Measurements from ENCODE around the gene THUMPD1.
"Not testable (repeated sequence)": the region's sequence is repeated elsewhere in the genome, so short reads cannot be mapped to it uniquely, and the experiment has no call there.

THUMPD1 gene

DNA sequence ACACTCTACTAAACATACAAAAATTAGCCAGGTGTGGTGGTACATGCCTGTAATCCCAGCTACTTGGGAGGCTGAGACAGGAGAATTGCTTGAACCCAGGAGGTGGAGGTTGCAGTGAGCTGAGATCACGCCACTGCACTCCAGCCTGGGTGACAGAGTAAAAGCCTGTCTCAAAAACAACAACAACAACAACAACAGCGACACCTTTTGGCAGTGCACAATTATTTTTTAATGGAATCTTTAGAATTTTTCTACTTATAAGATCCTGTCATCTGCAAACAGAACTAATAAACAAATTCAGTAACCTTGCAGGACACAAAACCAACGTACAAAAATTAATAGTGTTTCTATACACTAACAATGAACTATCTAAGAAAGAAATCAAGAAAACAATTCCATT, 33.5 kb downstream of the THUMPD1 start:
- H4K20me1 ChIP-seq (ENCODE audit: insufficient read depth, low read length, poor library complexity, severe bottlenecking); H3K79me2 ChIP-seq (ENCODE audit: insufficient read depth, low read length); H3K4me2 ChIP-seq (ENCODE audit: low read depth, low read length, poor library complexity, severe bottlenecking); H3K9ac ChIP-seq (ENCODE audit: low read depth, low read length, poor library complexity, severe bottlenecking); H3K9me3 ChIP-seq (ENCODE audit: insufficient read depth, low read depth, low read length); H3K4me1 ChIP-seq (ENCODE audit: insufficient read depth, low read length, poor library complexity, severe bottlenecking); H3K4me3 ChIP-seq (ENCODE audit: low read length, poor library complexity, severe bottlenecking); H3K27me3 ChIP-seq (ENCODE audit: insufficient read depth, low read length, poor library complexity, severe bottlenecking); H3K36me3 ChIP-seq (ENCODE audit: insufficient read depth, low read length); H3K9me2 ChIP-seq (replicated peaks; ENCODE audit: low read depth, low read length); H2AFZ ChIP-seq (ENCODE audit: low read length); H3F3A ChIP-seq (ENCODE audit: low read depth): not testable (repeated sequence)
- TF ChIP-seq CTCF (conservative IDR thresholded peaks at IDR 0.05; ENCODE audit: low read length), result peak; percentile 57

DNA sequence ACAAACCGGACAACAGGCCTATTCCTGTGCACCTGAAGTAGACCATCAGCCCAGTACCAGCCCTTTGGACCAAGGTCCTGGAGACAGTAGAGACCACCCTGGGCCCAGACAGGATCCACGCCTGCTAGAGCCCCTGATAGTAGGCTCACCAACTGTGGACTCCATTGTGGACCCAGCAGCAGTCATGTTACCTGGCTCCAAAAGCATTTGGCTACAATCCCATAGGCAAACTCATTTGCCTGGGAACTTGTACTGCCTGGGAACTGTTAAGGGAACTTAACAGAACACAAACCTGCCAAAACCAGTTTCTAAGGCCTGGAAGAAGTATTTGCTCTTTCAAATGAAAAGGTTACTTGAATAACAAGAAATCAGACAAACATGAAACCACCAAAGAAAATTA, 34.2 kb downstream of the THUMPD1 start:
- H3K36me3 ChIP-seq (ENCODE audit: insufficient read depth, low read length), result no peaks in the 10 kb centered on the region
- H4K20me1 ChIP-seq (ENCODE audit: insufficient read depth, low read length, poor library complexity, severe bottlenecking), result no peaks in the 10 kb centered on the region
- H3K4me2 ChIP-seq (ENCODE audit: low read depth, low read length, poor library complexity, severe bottlenecking), result no peak overlapping the region
- H3K9me2 ChIP-seq (replicated peaks; ENCODE audit: low read depth, low read length), result no peaks in the 10 kb centered on the region
- TF ChIP-seq CTCF (conservative IDR thresholded peaks at IDR 0.05; ENCODE audit: low read length) (no peak), EZH2phosphoT487 (IDR thresholded peaks at IDR 0.05; ENCODE audit: borderline replicate concordance) (no peak)
- no peaks in the 10 kb centered on the region for H3K79me2 ChIP-seq (ENCODE audit: insufficient read depth, low read length)
- no peaks in the 10 kb centered on the region for H3K9me3 ChIP-seq (ENCODE audit: insufficient read depth, low read depth, low read length)
- H3K4me3 ChIP-seq (ENCODE audit: low read length, poor library complexity, severe bottlenecking), result no peak overlapping the region
- no peak overlapping the region for H2AFZ ChIP-seq (ENCODE audit: low read length)
- no peak overlapping the region for H3K9ac ChIP-seq (ENCODE audit: low read depth, low read length, poor library complexity, severe bottlenecking)
- H3K27me3 ChIP-seq (ENCODE audit: insufficient read depth, low read length, poor library complexity, severe bottlenecking), result no peaks in the 10 kb centered on the region
- H3K4me1 ChIP-seq (ENCODE audit: insufficient read depth, low read length, poor library complexity, severe bottlenecking), result no peaks in the 10 kb centered on the region
- H3F3A ChIP-seq (ENCODE audit: low read depth), result no peaks in the 10 kb centered on the region

- H3K9ac ChIP-seq (ENCODE audit: low read depth, low read length, poor library complexity, severe bottlenecking); H2AFZ ChIP-seq (ENCODE audit: low read length); H3K4me2 ChIP-seq (ENCODE audit: low read depth, low read length, poor library complexity, severe bottlenecking); H3K79me2 ChIP-seq (ENCODE audit: insufficient read depth, low read length); H4K20me1 ChIP-seq (ENCODE audit: insufficient read depth, low read length, poor library complexity, severe bottlenecking); H3K4me3 ChIP-seq (ENCODE audit: low read length, poor library complexity, severe bottlenecking); H3K4me1 ChIP-seq (ENCODE audit: insufficient read depth, low read length, poor library complexity, severe bottlenecking); H3F3A ChIP-seq (ENCODE audit: low read depth); H3K27me3 ChIP-seq (ENCODE audit: insufficient read depth, low read length, poor library complexity, severe bottlenecking); H3K9me3 ChIP-seq (ENCODE audit: insufficient read depth, low read depth, low read length); H3K9me2 ChIP-seq (replicated peaks; ENCODE audit: low read depth, low read length); H3K36me3 ChIP-seq (ENCODE audit: insufficient read depth, low read length): not testable (repeated sequence)
These were observed 35.6 kb downstream of the THUMPD1 start for GRCh38 chr16:20705972-20706371.

DNA sequence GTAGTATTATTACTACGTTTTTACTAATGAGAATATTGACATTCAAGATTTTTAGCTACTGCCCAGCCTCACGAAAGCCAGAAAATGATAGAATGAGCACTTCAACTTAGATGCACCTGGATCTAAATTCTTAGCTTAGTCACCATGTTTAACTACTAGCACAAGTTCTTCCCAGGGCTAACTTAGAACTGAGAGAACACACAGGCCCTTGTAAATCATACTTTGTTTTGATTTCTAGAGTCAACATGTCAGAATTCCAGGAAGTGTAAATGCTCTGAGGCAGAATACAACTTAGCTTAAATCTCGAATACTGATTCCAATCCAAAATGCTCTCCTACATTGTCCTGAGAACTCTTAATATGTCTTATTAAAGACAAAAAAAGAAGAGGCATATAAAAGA, 37.3 kb downstream of the THUMPD1 start:
- Histone ChIP-seq H3K36me3 (ENCODE audit: insufficient read depth, low read length) (no peaks in the 10 kb centered on the region), H3K9ac (ENCODE audit: low read depth, low read length, poor library complexity, severe bottlenecking) (no peak overlapping the region), H3K9me3 (ENCODE audit: insufficient read depth, low read depth, low read length) (no peaks in the 10 kb centered on the region), H3K79me2 (ENCODE audit: insufficient read depth, low read length) (no peaks in the 10 kb centered on the region), H3K27me3 (ENCODE audit: insufficient read depth, low read length, poor library complexity, severe bottlenecking) (no peaks in the 10 kb centered on the region), H3K4me3 (ENCODE audit: low read length, poor library complexity, severe bottlenecking) (no peak overlapping the region), H3K4me2 (ENCODE audit: low read depth, low read length, poor library complexity, severe bottlenecking) (no peak overlapping the region), H3K9me2 (replicated peaks; ENCODE audit: low read depth, low read length) (no peaks in the 10 kb centered on the region), H4K20me1 (ENCODE audit: insufficient read depth, low read length, poor library complexity, severe bottlenecking) (no peaks in the 10 kb centered on the region), H3K4me1 (ENCODE audit: insufficient read depth, low read length, poor library complexity, severe bottlenecking) (no peaks in the 10 kb centered on the region), H2AFZ (ENCODE audit: low read length) (no peak overlapping the region), H3F3A (ENCODE audit: low read depth) (no peaks in the 10 kb centered on the region)
- TF ChIP-seq CTCF (conservative IDR thresholded peaks at IDR 0.05; ENCODE audit: low read length) (no peak), EZH2phosphoT487 (IDR thresholded peaks at IDR 0.05; ENCODE audit: borderline replicate concordance) (no peak)

GRCh38 chr16:20701692-20702091, 39.9 kb downstream of the THUMPD1 start:
- not testable (repeated sequence) for H3K9ac ChIP-seq (ENCODE audit: low read depth, low read length, poor library complexity, severe bottlenecking); H4K20me1 ChIP-seq (ENCODE audit: insufficient read depth, low read length, poor library complexity, severe bottlenecking); H3K9me2 ChIP-seq (replicated peaks; ENCODE audit: low read depth, low read length); H3K79me2 ChIP-seq (ENCODE audit: insufficient read depth, low read length); H3K36me3 ChIP-seq (ENCODE audit: insufficient read depth, low read length); H3K4me3 ChIP-seq (ENCODE audit: low read length, poor library complexity, severe bottlenecking); H3K9me3 ChIP-seq (ENCODE audit: insufficient read depth, low read depth, low read length); H3K4me2 ChIP-seq (ENCODE audit: low read depth, low read length, poor library complexity, severe bottlenecking); H3F3A ChIP-seq (ENCODE audit: low read depth); H3K27me3 ChIP-seq (ENCODE audit: insufficient read depth, low read length, poor library complexity, severe bottlenecking); H3K4me1 ChIP-seq (ENCODE audit: insufficient read depth, low read length, poor library complexity, severe bottlenecking); H2AFZ ChIP-seq (ENCODE audit: low read length)
